Measurements from ENCODE around the gene SORCS3. TPM values are rescaled to one million over a fixed set of nuclear protein-coding genes. Genes with fewer than 3 reads are reported as not detected.

Gene SORCS3
- total RNA-seq, 1 donor = 0.27 TPM

DNA sequence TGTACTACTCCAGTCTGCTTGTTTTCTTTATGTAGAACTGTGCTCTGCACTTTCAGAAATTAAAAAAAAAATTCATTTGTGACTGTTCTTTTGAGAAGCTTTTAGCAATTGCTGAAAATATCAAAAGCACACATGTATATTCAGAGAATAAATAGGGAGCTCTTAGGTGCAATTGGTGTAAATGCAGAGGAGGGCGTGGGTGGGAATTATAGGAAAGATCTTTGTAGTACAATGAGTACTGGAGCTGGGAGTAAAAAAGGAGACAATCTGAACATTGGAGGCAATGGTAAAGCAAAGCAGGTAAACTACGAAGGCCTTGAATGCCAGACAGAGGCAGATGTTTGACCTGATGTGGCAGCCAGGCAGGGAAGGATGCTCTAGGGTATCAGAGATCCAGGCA, 267.5 kb downstream of the SORCS3 start:
- TF ChIP-seq, protein P1, sequence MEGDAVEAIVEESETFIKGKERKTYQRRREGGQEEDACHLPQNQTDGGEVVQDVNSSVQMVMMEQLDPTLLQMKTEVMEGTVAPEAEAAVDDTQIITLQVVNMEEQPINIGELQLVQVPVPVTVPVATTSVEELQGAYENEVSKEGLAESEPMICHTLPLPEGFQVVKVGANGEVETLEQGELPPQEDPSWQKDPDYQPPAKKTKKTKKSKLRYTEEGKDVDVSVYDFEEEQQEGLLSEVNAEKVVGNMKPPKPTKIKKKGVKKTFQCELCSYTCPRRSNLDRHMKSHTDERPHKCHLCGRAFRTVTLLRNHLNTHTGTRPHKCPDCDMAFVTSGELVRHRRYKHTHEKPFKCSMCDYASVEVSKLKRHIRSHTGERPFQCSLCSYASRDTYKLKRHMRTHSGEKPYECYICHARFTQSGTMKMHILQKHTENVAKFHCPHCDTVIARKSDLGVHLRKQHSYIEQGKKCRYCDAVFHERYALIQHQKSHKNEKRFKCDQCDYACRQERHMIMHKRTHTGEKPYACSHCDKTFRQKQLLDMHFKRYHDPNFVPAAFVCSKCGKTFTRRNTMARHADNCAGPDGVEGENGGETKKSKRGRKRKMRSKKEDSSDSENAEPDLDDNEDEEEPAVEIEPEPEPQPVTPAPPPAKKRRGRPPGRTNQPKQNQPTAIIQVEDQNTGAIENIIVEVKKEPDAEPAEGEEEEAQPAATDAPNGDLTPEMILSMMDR (IDR thresholded peaks at IDR 0.05; ENCODE audit: insufficient read depth, low read length) = no peak
- no peak for DNase-seq (ENCODE audit: low read depth)
- H3K4me3 ChIP-seq (ENCODE audit: low read depth, low read length) = no peak overlapping the region

DNA sequence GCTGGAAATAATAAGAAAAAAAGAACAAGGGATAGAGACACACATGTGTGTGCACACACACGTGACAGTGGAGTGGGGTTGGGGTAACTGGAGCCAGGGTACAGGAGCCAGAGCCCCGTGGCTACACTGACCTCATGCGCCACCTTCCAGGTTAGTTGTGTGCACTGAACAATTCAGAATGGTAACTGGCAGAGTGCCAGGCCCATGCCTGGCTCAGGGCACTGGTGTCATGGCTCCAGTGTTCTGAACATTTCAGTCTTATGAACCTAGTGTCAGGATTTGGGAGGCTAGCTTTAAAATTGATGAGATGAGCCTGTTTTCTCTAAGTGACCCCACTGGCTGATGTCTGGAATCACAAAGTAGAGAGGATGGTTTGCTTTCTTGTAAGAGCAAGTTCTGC, 269.6 kb downstream of the SORCS3 start:
- DNase-seq (ENCODE audit: low read depth) = no peak
- H3K4me3 ChIP-seq (ENCODE audit: low read depth, low read length) = no peak overlapping the region
- TF ChIP-seq, protein P1 (IDR thresholded peaks at IDR 0.05; ENCODE audit: insufficient read depth, low read length) = no peak

DNA sequence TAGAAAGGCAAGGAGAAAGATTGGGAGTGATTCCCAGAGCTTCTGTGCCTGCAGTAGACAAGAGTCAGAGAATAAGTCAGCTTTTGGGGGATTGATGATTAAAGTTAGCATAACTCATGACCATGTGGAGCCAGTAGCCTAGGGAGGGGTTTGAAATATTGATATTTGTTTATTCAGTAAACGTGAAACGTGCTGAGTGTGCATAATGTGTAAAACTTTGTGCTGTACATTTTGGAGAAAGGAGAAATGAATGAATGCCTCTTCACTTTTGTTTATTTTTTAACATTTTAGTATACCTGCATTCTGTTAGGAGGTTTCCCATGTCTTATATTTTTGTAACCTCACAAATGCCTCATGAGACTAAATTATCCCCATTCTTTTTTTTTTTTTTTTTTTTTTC, 272.3 kb downstream of the SORCS3 start:
- H3K4me3 ChIP-seq (ENCODE audit: low read depth, low read length) = no peak overlapping the region
- no peak for DNase-seq (ENCODE audit: low read depth)
- TF ChIP-seq, protein P1 (IDR thresholded peaks at IDR 0.05; ENCODE audit: insufficient read depth, low read length) = no peak

DNA sequence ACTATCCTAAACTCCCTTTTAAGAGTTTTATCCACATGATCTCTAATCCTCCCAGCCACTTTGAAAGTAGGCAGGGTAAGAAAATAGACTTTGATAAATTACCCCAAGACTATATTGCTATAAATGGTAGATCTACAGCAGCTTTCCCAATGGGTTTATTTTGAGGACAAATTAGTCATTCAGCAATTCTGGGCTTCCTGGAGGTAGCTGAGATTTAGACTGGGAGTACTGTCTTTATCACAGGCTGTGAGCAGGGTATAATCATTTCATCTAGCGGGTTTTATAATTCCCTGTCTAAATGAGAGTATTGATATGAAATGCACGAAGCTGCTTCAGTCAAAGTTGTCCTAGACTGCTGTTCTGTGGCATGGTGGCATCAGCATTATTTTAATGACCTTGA, 279.4 kb downstream of the SORCS3 start:
- TF ChIP-seq, protein P1 (IDR thresholded peaks at IDR 0.05; ENCODE audit: insufficient read depth, low read length) = no peak

DNA sequence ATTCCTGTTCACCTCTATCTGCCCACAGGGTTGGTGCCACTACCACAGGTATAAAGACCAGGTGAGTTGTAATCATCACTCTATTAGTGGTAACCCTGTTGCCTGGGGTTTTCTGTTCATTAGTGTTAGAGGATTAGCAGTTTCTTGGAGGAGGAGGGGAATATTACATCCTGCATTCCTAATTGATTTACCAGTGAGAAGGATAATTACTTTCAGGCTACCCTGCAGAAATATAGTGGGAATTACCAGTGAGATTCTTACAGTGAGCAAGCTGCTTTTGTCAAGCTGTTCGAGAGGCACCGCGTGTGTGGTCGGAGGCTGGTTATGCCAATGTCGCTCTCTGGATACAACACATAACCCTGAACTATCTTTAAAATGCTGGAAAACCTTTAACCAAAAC, 280.7 kb downstream of the SORCS3 start:
- H3K4me3 ChIP-seq (ENCODE audit: low read depth, low read length) = no peak overlapping the region
- TF ChIP-seq, protein P1 (IDR thresholded peaks at IDR 0.05; ENCODE audit: insufficient read depth, low read length) = no peak
- DNase-seq (ENCODE audit: low read depth) = no peak

More for the DNA sequence above, 279.4 kb downstream of the SORCS3 start:
- no peak for DNase-seq (ENCODE audit: low read depth)
- H3K4me3 ChIP-seq (ENCODE audit: low read depth, low read length) = no peak overlapping the region

DNA sequence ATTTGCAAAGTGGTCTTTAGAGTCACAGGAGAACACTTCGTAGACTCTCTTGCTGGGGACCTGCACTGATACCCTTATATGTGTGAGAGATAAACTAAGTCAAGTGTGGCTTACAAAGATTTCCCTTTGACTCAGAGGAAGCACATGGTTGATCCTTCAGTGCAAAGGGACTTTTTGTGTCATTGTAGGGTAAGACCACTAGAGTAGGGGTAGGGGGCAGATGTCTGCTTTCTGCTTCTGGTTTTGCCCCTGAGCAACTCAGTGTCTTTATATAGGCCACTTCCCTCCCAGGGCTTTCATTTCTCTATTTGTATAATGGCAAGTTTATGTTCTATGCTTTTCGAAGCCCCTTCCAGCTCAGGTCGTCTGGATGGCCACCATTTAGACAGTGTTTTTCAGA, 281.7 kb downstream of the SORCS3 start:
- TF ChIP-seq, protein P1 (IDR thresholded peaks at IDR 0.05; ENCODE audit: insufficient read depth, low read length) = no peak

DNA sequence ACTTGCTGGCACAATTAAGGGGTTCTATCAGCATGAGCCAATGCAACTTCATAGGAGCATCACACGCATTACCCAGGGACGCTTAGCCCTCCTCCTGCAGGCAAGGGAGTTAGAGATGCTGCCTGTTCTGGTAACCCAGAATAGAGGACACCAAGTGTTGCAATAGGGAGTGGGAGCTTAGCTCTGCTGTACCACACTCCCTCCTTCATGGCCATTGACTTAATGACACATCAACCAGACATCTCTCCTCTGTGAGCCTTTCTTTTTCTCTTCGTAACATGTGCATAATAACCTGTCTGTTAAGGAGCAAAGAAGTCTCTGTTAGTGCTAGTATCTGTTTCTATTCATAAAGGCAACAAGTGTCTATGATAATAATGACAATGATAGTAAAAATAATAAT, 282.4 kb downstream of the SORCS3 start:
- TF ChIP-seq, protein P1 (IDR thresholded peaks at IDR 0.05; ENCODE audit: insufficient read depth, low read length) = no peak
- no peak overlapping the region for H3K4me3 ChIP-seq (ENCODE audit: low read depth, low read length)
- DNase-seq (ENCODE audit: low read depth) = no peak

More for the DNA sequence above, 281.7 kb downstream of the SORCS3 start:
- no peak for DNase-seq (ENCODE audit: low read depth)
- H3K4me3 ChIP-seq (ENCODE audit: low read depth, low read length) = no peak overlapping the region

Data from fibroblast of the aortic adventitia (primary cell).